ENCODE measurements around the gene TESK1.
"Not testable (repeated sequence)": the region's sequence is repeated elsewhere in the genome, so short reads cannot be mapped to it uniquely, and the experiment has no call there.

DNA sequence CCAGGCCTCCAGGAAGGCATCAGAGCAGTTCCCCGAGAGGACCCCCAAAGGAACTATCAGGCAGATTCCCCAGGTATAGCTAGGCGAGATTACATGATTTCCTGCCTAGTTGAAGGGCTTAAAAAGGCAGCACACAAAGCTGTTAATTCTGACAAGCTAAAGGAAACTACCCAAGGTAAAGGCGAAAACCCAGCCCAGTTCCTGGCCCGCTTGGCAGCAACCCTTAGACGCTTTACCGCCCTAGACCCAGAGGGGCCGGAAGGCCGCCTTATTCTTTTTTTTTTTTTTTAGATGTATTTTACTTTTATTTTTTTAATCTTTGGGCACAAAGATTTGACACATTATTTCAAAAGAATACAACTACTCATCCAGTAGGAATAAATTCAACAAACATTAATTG is 33.7 kb downstream of the TESK1 start:
- TF ChIP-seq, protein P1, sequence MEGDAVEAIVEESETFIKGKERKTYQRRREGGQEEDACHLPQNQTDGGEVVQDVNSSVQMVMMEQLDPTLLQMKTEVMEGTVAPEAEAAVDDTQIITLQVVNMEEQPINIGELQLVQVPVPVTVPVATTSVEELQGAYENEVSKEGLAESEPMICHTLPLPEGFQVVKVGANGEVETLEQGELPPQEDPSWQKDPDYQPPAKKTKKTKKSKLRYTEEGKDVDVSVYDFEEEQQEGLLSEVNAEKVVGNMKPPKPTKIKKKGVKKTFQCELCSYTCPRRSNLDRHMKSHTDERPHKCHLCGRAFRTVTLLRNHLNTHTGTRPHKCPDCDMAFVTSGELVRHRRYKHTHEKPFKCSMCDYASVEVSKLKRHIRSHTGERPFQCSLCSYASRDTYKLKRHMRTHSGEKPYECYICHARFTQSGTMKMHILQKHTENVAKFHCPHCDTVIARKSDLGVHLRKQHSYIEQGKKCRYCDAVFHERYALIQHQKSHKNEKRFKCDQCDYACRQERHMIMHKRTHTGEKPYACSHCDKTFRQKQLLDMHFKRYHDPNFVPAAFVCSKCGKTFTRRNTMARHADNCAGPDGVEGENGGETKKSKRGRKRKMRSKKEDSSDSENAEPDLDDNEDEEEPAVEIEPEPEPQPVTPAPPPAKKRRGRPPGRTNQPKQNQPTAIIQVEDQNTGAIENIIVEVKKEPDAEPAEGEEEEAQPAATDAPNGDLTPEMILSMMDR (IDR thresholded peaks at IDR 0.05): not testable (repeated sequence)
- not testable (repeated sequence) for TF ChIP-seq POLR2AphosphoS5, POLR2A (IDR thresholded peaks at IDR 0.05)

Measured in sigmoid colon (tissue), 4 donors.